Liver (tissue), 9 donors: ENCODE results near the gene PARD3B. TPM values are rescaled to one million over a fixed set of nuclear protein-coding genes. Genes with fewer than 3 reads are reported as not detected.

Experiments
- DNase-seq: peaks from one replicate; pipeline ENCODE4 v3.0.0-alpha.2; 2017; ENCODE audit warnings: low spot score
- H3K27ac ChIP-seq, 2 donors: one replicate each; pipeline ENCODE4 v1.7.0; 2013; ENCODE audit warnings: inconsistent platforms in 2 of 2, low read length in 2 of 2, control low read depth in 1 of 2, low read depth in 1 of 2, mild to moderate bottlenecking in 1 of 2
- H3K27me3 ChIP-seq, 4 donors: one replicate each; pipeline versions ENCODE4 v1.6.1 to v1.7.0; 2013; ENCODE audit warnings: low read length in 3 of 4, inconsistent platforms in 1 of 4, mild to moderate bottlenecking in 1 of 4, moderate library complexity in 1 of 4; ENCODE audit not compliant: control insufficient read depth in 4 of 4, insufficient read depth in 4 of 4
- H3K36me3 ChIP-seq, 4 donors: one replicate each; pipeline versions ENCODE4 v1.6.1 to v1.7.0; 2013; ENCODE audit warnings: low read length in 3 of 4, mild to moderate bottlenecking in 3 of 4, low read depth in 1 of 4, moderate library complexity in 1 of 4; ENCODE audit not compliant: control insufficient read depth in 4 of 4, insufficient read depth in 3 of 4
- H3K4me1 ChIP-seq, 4 donors: one replicate each; pipeline versions ENCODE4 v1.6.1 to v1.7.0; 2013; ENCODE audit warnings: low read length in 3 of 4, mild to moderate bottlenecking in 3 of 4, moderate library complexity in 1 of 4; ENCODE audit not compliant: control insufficient read depth in 4 of 4, insufficient read depth in 4 of 4
- H3K4me3 ChIP-seq, 3 donors: one replicate each; pipeline versions ENCODE4 v1.6.1 to v1.7.0; 2013; ENCODE audit warnings: low read length in 3 of 3, control low read depth in 1 of 3, low read depth in 1 of 3, mild to moderate bottlenecking in 1 of 3
- H3K9ac ChIP-seq, 2 donors: one replicate each; pipeline ENCODE4 v1.7.0; 2013; ENCODE audit warnings: low read length in 2 of 2, mild to moderate bottlenecking in 2 of 2, moderate library complexity in 2 of 2, control low read depth in 1 of 2, low read depth in 1 of 2
- H3K9me3 ChIP-seq, 4 donors: one replicate each; pipeline versions ENCODE4 v1.6.1 to v1.7.0; 2013; ENCODE audit warnings: low read length in 3 of 4; ENCODE audit not compliant: control insufficient read depth in 4 of 4
- EGR1 ChIP-seq, 2 donors: IDR thresholded peaks; 2 replicates each; pipeline ENCODE4 v1.6.1; 2016 to 2018; ENCODE audit warnings: antibody characterized with exemption in 2 of 2, low read depth in 2 of 2
- FOXA1 ChIP-seq: IDR thresholded peaks from 2 replicates; pipeline ENCODE4 v1.6.1; 2016; ENCODE audit warnings: antibody characterized with exemption
- FOXA2 ChIP-seq: IDR thresholded peaks from 2 replicates; pipeline ENCODE4 v1.6.1; 2016; ENCODE audit warnings: antibody characterized with exemption
- HNF4A ChIP-seq, 2 donors: conservative IDR thresholded peaks; 2 replicates each; pipeline ENCODE4 v1.6.1; 2016; ENCODE audit warnings: antibody characterized with exemption in 2 of 2, mild to moderate bottlenecking in 2 of 2
- HNF4G ChIP-seq: IDR thresholded peaks from 2 replicates; pipeline ENCODE4 v1.6.1; 2016; ENCODE audit warnings: antibody characterized with exemption
- RXRA ChIP-seq, 2 donors: IDR thresholded peaks; 2 replicates each; pipeline ENCODE4 v1.6.1; 2017 to 2018; ENCODE audit warnings: antibody characterized with exemption in 2 of 2, mild to moderate bottlenecking in 1 of 2
- SP1 ChIP-seq: IDR thresholded peaks from 2 replicates; pipeline ENCODE4 v1.6.1; 2018; ENCODE audit warnings: antibody characterized with exemption, mild to moderate bottlenecking
- TAF1 ChIP-seq: conservative IDR thresholded peaks from 2 replicates; pipeline ENCODE4 v1.6.1; 2016; ENCODE audit warnings: antibody characterized with exemption, mild to moderate bottlenecking
- YY1 ChIP-seq: IDR thresholded peaks from 2 replicates; pipeline ENCODE4 v1.6.1; 2016; ENCODE audit warnings: antibody characterized with exemption, mild to moderate bottlenecking
- WGBS: extraction: QIAGEN DNeasy Blood & Tissue Kit; methylation state at CpG from one replicate; pipeline ENCODE4 v1.1.7; 2013; 5-methylcytosine and 5-hydroxymethylcytosine counted together
- polyA plus RNA-seq, 2 donors: library from polyadenylated mRNA; stranded (reverse) in 1 of 2; unstranded in 1 of 2; fragments of 200-250 nt in 1 of 2; fragments of >200 nt in 1 of 2; fragmentation: Nextera tagmentation in 1 of 2; extraction: Ambion mirVana in 1 of 2; gene quantifications; one replicate each; pipeline versions ENCODE4 v1.2.1 to v1.2.3, GENCODE V29; 2013 to 2015
- total RNA-seq, 2 donors: library from RNA; depleted of rRNA; stranded (reverse); fragments of >200 nt; gene quantifications; one replicate each; pipeline ENCODE4 v1.2.3, GENCODE V29; 2014
- TF ChIP-seq, protein P1 (sequence below): IDR thresholded peaks from 2 replicates; pipeline ENCODE4 v1.6.1; 2016; ENCODE audit warnings: antibody characterized with exemption
- TF ChIP-seq, protein P2 (sequence below): IDR thresholded peaks from 2 replicates; pipeline ENCODE4 v1.6.1; 2016; ENCODE audit warnings: antibody characterized with exemption, mild to moderate bottlenecking
- TF ChIP-seq, protein P3 (sequence below): fragments of 150-350 bp; IDR thresholded peaks from 2 replicates; pipeline ENCODE4 v1.5.1; 2017; ENCODE audit warnings: improper control_type of control experiment, low read depth, low read length; ENCODE audit not compliant: missing input control
- TF ChIP-seq, protein P4 (sequence below): IDR thresholded peaks from 2 replicates; pipeline ENCODE4 v1.6.1; 2016; ENCODE audit warnings: antibody characterized with exemption
- donor health status: healthy.
- donor health status: healthy.
- donor health status: healthy.
- donor health status: healthy.
- donor health status: healthy.

PARD3B gene
- total and polyA plus RNA-seq, 4 donors: 1.1 to 10.3 (median 3.7) TPM

DNA sequence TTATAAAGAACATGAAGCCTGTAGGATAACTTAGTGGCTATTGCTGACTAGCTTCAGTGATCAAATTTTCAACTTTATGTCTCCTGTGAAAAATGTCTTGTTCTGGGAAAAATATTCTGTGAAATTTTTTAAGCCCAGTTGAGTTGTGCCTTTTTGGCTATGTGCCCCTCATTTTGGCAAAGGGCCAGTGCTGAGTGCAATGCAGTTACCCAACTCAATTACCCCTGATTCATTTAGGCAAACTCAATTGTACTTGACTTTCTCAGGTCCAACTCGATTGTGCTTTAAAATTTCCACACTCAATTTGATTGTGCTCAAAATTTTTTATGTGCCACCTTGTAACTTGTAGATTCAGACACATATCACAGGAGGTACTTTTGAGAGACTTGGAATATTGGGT lies 588.3 kb downstream of the PARD3B start:
- no peak overlapping the region for H3K27ac ChIP-seq
- 61% methylated on average over 1 of the region's 1 CpG for WGBS
- H3K9ac ChIP-seq: no peak overlapping the region
- no peaks in the 10 kb centered on the region for H3K27me3 ChIP-seq
- TF ChIP-seq, protein P1, sequence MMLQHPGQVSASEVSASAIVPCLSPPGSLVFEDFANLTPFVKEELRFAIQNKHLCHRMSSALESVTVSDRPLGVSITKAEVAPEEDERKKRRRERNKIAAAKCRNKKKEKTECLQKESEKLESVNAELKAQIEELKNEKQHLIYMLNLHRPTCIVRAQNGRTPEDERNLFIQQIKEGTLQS: no peak
- no peak for TF ChIP-seq HNF4A (conservative IDR thresholded peaks at IDR 0.05)
- no peak for TF ChIP-seq RXRA (IDR thresholded peaks at IDR 0.05)
- TF ChIP-seq, protein P2, sequence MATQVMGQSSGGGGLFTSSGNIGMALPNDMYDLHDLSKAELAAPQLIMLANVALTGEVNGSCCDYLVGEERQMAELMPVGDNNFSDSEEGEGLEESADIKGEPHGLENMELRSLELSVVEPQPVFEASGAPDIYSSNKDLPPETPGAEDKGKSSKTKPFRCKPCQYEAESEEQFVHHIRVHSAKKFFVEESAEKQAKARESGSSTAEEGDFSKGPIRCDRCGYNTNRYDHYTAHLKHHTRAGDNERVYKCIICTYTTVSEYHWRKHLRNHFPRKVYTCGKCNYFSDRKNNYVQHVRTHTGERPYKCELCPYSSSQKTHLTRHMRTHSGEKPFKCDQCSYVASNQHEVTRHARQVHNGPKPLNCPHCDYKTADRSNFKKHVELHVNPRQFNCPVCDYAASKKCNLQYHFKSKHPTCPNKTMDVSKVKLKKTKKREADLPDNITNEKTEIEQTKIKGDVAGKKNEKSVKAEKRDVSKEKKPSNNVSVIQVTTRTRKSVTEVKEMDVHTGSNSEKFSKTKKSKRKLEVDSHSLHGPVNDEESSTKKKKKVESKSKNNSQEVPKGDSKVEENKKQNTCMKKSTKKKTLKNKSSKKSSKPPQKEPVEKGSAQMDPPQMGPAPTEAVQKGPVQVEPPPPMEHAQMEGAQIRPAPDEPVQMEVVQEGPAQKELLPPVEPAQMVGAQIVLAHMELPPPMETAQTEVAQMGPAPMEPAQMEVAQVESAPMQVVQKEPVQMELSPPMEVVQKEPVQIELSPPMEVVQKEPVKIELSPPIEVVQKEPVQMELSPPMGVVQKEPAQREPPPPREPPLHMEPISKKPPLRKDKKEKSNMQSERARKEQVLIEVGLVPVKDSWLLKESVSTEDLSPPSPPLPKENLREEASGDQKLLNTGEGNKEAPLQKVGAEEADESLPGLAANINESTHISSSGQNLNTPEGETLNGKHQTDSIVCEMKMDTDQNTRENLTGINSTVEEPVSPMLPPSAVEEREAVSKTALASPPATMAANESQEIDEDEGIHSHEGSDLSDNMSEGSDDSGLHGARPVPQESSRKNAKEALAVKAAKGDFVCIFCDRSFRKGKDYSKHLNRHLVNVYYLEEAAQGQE: no peak
- TF ChIP-seq SP1: no peak
- no peak for TF ChIP-seq TAF1
- no peak for TF ChIP-seq FOXA2
- no peak for TF ChIP-seq YY1
- TF ChIP-seq HNF4G: no peak
- TF ChIP-seq, protein P3, sequence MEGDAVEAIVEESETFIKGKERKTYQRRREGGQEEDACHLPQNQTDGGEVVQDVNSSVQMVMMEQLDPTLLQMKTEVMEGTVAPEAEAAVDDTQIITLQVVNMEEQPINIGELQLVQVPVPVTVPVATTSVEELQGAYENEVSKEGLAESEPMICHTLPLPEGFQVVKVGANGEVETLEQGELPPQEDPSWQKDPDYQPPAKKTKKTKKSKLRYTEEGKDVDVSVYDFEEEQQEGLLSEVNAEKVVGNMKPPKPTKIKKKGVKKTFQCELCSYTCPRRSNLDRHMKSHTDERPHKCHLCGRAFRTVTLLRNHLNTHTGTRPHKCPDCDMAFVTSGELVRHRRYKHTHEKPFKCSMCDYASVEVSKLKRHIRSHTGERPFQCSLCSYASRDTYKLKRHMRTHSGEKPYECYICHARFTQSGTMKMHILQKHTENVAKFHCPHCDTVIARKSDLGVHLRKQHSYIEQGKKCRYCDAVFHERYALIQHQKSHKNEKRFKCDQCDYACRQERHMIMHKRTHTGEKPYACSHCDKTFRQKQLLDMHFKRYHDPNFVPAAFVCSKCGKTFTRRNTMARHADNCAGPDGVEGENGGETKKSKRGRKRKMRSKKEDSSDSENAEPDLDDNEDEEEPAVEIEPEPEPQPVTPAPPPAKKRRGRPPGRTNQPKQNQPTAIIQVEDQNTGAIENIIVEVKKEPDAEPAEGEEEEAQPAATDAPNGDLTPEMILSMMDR: no peak
- TF ChIP-seq, protein P4, sequence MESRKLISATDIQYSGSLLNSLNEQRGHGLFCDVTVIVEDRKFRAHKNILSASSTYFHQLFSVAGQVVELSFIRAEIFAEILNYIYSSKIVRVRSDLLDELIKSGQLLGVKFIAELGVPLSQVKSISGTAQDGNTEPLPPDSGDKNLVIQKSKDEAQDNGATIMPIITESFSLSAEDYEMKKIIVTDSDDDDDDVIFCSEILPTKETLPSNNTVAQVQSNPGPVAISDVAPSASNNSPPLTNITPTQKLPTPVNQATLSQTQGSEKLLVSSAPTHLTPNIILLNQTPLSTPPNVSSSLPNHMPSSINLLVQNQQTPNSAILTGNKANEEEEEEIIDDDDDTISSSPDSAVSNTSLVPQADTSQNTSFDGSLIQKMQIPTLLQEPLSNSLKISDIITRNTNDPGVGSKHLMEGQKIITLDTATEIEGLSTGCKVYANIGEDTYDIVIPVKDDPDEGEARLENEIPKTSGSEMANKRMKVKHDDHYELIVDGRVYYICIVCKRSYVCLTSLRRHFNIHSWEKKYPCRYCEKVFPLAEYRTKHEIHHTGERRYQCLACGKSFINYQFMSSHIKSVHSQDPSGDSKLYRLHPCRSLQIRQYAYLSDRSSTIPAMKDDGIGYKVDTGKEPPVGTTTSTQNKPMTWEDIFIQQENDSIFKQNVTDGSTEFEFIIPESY: no peak
- TF ChIP-seq FOXA1: no peak
- H3K4me3 ChIP-seq: no peak overlapping the region
- no peak for DNase-seq
- H3K36me3 ChIP-seq: no peaks in the 10 kb centered on the region
- no peaks in the 10 kb centered on the region for H3K9me3 ChIP-seq
- H3K4me1 ChIP-seq: no peaks in the 10 kb centered on the region

DNA sequence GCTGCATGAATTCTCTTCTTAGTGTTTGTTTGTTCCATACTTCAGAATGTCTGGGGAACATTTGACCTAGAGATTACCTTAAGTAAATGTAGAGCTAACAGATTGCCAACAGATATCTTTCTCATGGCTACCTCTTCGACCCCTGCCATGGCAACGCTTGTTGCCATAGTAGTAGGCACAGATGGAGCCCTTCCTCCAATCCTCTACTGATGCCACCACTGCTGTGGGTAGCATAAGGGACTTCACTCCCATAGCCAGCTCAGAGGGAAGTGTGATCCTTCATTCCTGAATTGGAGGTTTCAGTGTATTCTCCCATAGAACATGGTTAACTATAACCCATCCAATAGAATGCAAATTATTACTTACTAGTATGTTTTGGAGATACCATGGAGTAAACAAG lies 593.5 kb downstream of the PARD3B start:
- Histone ChIP-seq H3K27me3 (no peaks in the 10 kb centered on the region), H3K4me1 (no peaks in the 10 kb centered on the region), H3K27ac (no peak overlapping the region), H3K9ac (no peak overlapping the region), H3K4me3 (no peak overlapping the region), H3K36me3 (no peaks in the 10 kb centered on the region), H3K9me3 (no peaks in the 10 kb centered on the region)
- TF ChIP-seq FOXA1 (no peak), EGR1 (IDR thresholded peaks at IDR 0.05; ENCODE audit: low read depth in 2 of 2) (no peak), YY1 (no peak)
- TF ChIP-seq, protein P3: no peak
- TF ChIP-seq, protein P2: no peak
- no peak for DNase-seq
- WGBS: 97% methylated on average over 2 of the region's 2 CpGs
